AG08395 (cell line): ENCODE measurements around the gene IQCB1.
"Not testable (repeated sequence)": the region's sequence is repeated elsewhere in the genome, so short reads cannot be mapped to it uniquely, and the experiment has no call there.

Source experiments
- DNase-seq: peaks from one replicate; pipeline ENCODE4 v3.0.0; 2012; ENCODE audit warnings: mixed read lengths, low spot score

The IQCB1 gene

DNA sequence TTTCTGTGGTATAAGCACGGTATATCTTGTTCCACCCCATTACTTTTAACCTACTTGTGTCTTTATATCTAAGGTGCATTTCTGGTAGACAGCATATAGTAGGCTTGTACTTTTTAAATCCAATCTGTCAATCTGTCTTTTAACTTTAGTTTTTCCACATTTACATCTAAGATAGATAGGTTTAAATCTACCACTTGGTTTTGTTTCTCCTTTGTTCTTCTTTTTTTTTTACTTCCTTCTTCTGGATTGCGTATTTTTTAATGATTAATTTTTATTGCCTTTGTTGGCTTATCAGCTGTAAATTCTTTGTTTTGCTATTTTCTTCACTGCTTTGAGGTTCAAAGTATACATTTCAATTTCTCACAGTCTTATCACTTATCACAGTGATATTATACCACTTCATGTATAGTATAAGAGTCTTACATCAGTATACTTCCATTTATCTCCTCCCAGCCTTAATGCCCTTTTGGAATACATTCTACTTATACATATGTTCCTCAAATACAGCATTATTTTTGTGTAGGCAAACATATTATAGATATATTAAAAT, 31.0 kb downstream of the IQCB1 start:
- DNase-seq, result no peak

DNA sequence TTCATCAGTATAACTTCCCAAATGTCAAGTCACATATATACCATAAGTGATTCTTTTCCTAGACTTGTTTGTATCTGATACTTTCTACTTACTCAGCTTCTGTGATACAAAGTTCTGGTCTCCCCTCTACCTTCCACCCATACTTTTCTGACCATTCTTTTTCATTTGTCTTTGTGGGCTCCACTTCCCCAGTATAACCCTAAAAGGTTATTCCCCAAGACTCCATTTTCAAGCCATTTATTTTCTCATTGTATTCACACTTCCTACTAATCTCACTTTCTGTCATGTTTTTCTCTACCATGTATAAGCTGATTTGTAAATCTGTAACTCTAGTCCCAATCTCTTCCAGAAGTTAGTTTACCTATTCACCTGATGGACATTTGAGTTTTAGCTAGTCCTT, 34.0 kb downstream of the IQCB1 start:
- DNase-seq, result no peak

DNA sequence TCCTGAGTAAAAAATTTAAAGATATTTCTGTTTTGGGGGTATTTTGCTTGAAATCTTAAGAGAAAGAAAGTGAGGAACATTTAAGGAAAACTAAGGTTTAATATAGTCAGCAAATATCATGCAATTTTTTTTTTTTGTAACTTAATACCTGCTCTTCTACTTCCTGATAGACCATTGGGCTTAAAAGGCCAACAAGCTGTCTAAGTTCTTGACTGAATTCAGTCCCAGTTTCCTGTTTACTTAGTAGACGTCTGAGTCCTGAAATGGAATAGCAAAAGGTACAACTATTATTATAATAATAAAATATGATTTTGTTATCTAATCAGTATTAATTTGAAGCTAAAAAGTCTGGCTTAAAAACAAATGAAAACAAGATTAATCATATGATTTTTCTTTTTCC, 37.9 kb downstream of the IQCB1 start:
- no peak for DNase-seq

DNA sequence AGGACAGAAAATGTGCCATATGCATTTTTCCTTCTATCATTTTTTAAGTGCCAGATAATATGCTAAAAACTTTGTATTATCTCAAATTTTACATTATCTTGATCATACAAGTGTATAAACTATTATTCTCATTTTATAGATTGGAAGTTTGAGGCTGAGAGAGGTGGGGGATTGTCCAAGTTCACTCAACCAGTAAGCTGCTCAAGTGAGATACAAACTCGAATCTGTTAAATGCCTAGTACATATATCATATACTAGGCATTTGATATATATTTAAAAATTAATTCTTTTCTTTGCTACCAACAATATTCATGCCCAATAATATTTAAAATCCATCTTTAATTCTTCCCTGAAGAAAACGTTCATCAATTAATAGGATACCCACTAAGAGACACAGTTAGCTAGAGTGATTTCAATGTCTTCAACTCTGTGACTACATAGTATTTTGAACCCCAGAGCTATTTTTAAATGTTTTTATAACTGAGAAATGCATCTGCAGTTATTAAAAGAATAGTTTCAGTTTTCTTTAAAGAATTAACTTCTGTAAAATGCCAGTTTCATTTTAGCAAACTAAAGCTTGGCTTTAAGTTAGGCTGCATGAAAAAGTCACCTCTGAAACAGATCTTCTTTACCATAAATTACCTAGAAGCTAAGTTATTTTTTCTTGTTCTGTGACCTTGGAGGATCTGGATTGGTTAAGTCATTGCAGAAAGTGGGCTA, 40.4 kb downstream of the IQCB1 start:
- no peak for DNase-seq

DNA sequence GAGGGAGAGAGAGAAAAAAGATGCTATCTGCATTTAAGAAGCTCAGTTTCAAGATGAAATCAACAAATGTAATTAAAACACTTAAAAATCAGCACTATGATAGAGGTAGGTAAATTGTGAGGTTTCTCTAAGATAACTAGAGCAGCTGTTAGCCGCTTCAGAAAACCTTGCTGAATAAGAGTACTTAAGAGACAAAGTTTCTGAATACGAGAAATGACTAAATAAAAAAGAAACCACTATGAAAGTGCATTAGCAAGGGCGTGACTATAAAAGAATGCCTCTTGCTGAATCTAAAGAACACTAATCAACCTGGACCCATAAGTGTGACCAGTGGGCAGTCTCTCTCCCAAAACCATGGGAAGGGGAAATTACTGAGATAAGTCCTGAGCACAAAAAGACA, 41.8 kb downstream of the IQCB1 start:
- no peak for DNase-seq

DNA sequence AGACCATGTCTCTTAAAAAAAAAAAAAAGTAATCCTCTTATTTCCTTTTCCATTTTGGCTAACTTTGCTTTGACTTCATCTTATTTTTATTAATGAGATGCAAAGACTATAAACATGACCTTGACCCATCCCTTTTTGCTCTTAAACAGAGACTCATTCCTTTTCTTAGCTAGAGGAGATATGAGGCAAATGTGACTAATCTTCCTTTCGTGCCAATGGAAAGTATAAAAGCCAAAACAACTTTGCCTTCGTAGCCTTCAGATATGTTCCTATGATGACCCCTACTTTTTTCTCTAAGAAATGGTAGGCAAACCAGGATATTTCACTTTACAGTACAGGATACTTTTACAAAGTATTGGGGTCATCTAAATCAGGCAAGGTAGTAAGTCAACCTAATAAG, 48.4 kb downstream of the IQCB1 start:
- DNase-seq, result no peak

DNA sequence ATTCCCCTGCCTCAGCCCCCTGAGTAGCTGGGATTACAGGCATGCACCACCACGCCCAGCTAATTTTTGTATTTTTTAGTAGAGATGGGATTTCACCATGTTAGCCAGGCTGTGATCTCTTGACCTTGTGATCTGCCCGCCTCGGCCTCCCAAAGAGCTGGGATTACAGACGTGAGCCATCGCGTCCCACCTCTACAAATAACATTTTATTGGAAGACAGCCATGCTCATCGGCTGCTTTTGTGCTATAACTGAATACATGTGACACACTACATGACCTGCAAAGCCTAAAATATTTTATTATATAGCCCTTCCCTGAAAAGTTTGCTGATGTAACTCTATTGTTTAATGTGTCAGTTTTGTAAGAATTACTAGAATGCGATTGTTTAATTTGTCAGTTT, 52.1 kb downstream of the IQCB1 start:
- not testable (repeated sequence) for DNase-seq

DNA sequence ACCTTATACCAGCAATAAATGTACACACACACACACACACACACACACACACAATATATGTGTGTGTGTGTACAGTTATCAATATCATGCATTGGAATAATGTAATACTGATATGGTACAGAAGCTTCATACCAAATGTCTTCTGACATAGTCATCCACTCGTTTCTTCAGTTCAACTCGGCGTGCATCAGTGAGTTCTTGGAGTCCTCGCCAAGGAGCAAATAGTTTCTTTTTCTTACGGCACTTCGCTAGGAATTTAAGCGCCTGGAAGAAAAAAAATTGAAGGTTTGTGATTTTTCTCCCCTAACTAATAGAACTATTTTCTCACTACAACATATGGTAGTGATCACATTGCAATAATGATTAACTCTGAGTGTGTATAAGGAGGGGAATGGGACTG, 53.2 kb downstream of the IQCB1 start:
- DNase-seq, result no peak

DNA sequence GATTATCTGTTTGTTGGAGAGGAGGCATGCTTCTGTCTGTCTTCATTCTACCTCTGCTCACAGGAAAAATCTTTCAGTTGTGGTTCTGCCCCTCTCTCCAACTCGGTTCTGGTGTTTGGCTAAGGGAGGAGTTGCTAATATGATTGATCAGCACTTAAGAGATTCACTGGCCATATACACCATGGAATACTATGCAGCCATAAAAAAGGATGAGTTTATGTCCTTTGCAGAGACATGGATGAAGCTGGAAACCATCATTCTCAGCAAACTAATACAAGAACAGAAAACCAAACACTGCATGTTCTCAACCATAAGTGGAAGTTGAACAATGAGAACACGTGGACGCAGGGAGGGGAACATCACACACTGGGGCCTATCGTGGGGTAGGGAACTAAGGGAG, 59.8 kb downstream of the IQCB1 start:
- DNase-seq, result not testable (repeated sequence)

DNA sequence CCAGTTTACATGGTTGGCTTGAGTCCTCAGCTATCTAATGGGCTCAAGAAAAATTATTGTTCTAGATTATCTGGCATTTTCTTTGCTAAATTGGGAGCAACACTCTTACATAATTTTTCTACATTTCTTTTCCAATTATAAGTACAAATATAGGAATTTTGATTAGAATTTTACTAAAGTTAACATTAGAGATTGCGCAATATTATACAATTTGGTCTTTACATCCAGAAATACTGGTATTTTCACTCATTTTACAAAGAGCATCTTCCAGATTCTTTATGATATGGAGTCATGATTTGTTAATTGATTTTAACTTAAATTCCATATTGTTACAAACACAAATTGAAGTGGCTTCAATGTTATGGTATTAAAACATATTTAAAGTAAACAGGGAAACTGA, 65.6 kb downstream of the IQCB1 start:
- DNase-seq, result no peak

DNA sequence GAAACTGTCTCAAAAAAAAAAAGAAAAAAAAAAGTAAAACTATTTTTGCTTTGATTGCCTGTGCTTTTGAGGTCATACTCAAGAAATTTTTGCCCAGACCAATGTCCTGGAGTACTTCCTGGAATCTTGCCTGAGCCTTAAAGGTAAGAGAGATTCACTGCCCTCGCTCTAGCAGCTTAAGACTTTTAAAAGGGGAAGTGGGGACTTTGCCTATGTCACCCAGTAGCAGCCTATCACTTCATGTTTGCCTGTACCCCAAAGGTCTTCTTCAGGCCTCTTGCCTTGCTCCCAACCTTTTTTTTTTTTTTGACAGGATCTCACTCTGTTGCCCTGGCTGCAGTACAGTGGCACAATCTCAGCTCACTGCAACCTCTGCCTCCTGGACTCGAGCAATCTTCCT, 66.4 kb downstream of the IQCB1 start:
- no peak for DNase-seq

DNA sequence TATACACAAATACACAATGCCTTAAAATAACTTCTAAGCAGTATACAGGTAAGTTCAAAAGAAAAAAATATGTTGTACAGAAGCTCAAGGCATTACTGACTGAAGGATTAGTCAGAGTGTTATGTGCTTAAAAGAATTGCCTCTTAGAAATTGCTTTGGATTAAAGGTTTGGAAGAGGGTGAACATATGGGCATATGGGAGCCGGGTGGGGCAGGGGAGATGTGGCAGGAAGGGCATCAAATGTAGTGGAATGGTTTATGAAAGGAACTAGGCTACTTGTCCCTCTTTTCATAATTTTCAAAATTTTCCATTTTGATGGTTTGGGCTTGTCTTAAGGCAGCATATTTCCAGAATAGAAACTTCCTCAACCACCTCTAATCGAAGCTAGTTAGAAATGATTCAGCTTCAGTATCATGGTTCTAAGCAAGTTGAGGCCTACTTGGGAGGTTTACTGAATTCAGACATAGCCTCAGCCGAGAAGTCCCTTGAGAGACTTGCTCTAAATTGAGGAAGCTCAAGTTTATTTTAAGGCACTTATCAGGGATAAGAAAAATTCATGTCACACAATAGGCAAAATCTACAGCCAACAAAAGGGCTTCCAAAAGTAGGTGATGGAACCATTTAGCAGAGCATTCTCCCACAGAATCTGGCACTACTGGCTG, 75.2 kb downstream of the IQCB1 start:
- no peak for DNase-seq

DNA sequence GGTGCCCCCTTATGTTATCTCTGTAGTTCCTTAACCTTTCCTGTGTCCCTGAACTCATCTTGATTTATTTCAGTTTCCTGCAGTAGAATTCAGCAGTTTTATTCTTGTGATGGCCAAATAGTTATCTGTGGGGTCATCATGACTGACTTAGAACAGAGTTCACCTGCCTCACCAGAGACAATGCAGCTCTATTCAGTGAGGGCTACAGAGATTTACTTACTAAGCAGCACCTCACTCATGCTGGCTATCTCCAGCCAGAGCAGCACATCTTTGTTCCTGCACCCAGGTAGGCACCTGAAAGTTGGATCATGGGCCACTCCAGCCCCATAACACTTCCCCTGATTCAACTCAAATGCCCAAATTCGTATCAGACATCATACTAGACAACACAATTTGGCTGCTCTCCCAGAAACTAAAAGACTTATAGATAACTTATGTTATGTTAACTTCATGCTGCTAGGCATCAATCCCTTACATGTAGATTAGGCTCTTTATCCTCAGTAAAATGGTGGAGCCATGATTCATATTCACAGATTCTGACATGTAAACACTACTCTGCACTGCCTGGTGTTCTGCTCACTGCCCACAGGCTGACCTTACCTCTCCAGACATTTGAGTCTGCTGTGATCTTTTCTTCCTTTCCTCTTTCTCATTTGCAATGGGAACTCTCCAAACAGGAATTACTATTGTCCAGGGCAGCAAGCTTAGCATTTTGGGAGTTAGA, 76.0 kb downstream of the IQCB1 start:
- no peak for DNase-seq

DNA sequence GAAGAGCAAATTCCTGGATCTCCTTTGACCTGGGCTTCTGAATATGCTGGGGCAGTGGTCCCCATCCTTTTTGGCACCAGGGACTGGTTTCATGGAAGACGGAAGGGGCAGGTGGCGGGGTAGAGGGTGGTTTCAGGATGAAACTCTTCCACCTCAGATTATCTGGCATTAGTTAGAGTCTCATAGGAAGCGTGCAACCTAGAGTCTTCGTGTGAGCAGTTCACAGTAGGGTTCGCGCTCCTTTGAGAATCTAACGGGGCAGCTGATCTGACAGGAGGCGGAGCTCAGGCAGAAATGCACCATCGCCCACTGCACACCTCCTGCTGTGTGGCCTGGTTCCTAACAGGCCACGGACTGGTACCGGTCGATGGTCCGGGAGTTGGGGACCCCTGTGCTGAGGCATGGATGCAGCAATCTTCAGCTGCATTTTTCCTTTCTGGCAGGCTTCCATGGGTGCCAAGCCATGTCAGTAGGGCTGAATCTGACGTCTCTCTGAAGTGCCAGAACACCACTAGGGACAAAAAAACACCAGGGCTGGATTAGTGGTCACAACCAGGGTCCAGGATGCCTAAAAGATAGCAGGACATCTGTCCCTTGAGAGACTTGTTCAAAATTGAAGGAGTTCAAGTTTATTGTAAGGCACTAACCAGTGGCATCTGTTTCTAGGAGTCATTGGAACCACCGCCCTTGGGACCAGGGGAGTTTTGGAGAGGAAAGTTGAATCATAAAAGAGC, 76.9 kb downstream of the IQCB1 start:
- no peak for DNase-seq

DNA sequence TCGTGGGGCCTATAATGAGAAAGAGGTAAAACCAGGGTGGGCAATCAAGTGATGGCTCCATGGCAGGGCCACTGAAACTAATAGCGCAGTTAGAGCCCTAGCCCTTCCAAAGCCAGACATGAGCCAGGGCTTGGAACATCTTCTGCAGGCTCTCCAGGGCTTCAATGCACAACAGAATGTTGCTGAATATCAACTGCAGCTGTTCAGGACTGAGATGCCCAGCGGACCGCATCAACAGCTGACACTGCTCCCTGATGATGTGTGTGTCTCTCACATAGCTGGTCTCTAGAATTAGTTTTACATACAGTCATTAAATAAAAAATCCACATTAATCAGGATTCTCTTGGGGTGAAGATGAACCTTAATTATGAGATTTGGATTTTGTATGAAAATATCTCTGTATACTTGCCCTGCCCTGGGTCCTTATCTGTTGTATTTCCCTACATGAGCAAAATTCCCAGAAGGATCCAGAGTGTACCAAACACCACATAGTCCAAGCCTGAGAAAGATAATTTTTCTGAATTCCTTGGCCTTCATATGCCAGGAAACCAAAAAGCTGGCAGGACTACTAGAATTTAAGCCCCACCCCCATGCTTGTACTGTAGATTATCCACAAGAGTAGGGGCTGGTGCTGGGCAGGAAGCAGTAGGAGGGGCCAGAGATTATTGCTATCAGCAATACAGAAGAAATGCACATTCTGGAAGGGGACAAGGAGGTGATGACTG, 77.6 kb downstream of the IQCB1 start:
- DNase-seq, result no peak

DNA sequence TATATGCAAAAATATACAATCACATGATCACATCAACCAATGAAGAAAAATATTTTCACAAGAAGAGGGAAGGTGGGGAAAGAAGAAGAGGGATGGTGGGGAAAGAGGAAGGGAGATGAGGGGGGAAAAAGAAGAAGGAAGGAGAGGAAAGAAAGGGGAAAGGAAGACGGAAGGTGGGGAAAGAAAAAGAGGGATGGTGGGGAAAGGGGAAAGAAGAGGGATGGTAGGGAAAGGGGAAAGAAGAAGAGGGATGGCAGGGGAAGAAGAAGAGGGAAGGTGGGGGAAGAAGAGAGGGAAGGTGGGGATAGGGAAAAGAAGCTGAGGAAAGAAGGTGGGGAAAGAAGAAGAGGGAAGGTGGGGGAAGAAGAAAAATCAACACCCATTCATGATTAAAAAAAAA, 82.1 kb downstream of the IQCB1 start:
- no peak for DNase-seq

DNA sequence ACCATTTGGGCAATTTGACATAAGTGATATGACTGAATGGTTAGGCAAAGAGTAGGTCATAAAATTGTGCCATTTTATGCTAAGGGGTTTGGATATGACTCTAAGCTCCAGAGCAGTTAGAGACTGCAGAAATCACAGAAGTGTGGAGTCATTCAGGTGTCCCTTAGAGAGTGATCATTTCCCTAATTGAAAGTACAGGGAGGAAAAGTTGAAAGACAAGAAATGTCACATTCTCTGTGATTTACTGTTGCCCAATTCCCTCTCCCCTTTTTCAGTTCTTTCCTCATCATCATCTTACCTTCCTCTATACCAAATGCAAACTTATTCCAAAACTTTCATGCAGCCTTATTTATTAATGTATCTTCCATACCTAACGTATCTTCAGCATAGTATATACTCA, 82.6 kb downstream of the IQCB1 start:
- no peak for DNase-seq

DNA sequence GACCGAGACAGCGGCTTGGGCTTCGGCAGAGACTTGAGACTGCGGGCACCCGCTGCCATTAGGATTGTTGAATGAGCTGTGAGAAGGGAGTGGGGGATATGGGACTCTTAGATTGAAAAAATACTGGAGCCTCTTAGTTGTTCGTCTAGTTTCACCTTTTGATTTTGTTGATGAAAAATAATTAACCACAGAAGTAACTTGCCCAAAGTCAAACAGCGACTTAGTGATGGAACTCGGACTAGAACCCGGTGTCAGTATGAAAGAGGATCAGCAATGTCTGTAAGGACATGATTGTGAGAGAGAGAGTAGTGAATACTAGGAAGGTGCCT, 84.8 kb downstream of the IQCB1 start:
- DNase-seq, result no peak

DNA sequence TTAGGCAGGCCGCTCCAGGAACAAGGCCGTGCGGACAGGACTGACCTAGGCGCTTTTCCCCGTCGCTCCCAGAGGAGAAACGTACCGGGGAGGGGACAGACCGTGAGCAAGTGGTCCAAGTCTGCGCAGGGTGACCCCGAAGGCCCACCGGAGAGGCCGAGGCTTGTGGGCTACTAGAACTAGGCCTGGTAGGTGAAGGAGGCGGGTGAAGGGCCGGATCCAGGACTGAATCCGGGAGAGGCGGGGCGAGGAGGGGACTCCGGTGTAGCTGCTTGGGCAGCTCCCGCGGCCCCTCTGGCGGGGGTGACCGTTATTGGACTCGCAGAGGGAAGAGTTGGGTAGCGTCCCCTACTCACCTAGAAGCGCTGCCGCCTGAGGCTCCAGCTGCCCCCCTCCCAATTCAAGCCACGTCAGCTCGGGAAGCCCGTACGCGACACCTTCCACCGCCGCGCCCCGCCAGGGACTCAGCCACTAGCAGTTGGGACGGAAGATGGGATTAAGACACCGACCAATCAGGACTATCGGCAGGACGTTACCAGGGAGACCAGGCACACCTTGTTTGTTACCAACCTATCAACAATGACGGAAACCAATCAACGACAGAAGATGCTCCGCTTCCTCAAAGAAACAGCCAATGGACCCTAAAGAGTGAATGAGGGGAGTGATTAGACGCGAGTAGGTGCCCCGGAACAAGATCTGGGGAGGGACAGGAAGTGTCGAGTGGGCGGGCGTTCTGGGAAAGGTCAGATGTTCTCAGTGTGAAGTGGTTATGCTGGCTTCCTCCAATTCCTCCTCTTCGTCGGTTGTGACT, 85.4 kb downstream of the IQCB1 start, which contains the start of gene GOLGB1:
GOLGB1 (minus strand) TSS at position 466 of the 811 bp plus-strand sequence. CDS start 18,770 bp downstream, outside the sequence.
- peak; percentile 98 for DNase-seq

DNA sequence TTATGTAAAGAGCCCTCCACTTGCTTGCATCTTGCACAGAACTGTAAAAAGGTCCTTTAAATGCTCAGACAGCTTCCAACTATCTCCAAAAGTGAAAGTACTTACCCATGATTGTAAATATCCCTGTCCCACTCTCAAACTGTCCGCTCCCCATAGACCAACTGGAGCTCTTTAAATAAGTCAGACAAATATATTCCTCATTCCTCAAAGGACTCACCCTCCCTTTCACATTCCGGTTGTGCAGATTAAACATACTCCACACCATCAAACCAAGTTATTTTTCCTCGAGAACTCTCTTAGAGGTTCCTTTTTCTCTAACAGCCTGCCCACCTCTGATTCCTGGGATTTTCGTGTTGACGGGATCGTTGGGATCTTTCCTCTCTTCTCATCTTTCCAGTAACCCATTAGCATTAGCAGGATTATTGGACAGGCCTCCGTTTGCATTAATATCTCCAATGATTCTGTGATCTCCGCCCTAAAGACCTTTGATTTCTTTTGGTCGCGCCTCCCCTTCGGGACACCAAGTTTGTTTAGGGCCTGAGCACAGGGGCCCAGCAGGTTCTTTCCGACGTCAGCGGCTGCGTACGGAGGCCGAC, 86.1 kb downstream of the IQCB1 start:
- peak; percentile 15 for DNase-seq
